Hepatic stellate cell (primary cell): ENCODE data around the gene BRDT.
A peak's percentile ranks its signal among the peaks of the same experiment; 100 is the strongest.

Source experiments
- DNase-seq: peaks from one replicate; pipeline ENCODE4 v3.0.0; 2011; ENCODE audit warnings: low spot score

Gene BRDT

GRCh38 chr1:91949356-91949699, at the start of gene BRDT:
TSS of gene BRDT (plus strand) at chr1:91949401. CDS start at chr1:91962755, 13,354 bp downstream.
- DNase-seq: no peak

- peak; percentile 54 for DNase-seq
Observed at GRCh38 chr1:91900562-91900961, 48.6 kb upstream of the BRDT start.

- DNase-seq: no peak
Observed at GRCh38 chr1:91901231-91901630, 48.0 kb upstream of the BRDT start.

- no peak for DNase-seq
Observed at GRCh38 chr1:91912266-91912665, 36.9 kb upstream of the BRDT start.

GRCh38 chr1:91913018-91913417, 36.2 kb upstream of the BRDT start:
- no peak for DNase-seq

GRCh38 chr1:91916046-91916445, 33.2 kb upstream of the BRDT start:
- DNase-seq: no peak

GRCh38 chr1:91916811-91917460, 32.3 kb upstream of the BRDT start:
- no peak for DNase-seq

- no peak for DNase-seq
Observed at GRCh38 chr1:91919962-91920361, 29.2 kb upstream of the BRDT start.

- peak; percentile 73 for DNase-seq
Observed at GRCh38 chr1:91924146-91924545, 25.1 kb upstream of the BRDT start.

- DNase-seq: no peak
Observed at GRCh38 chr1:91925644-91926435, 23.4 kb upstream of the BRDT start.

GRCh38 chr1:91928026-91928425, 21.2 kb upstream of the BRDT start:
- DNase-seq: no peak

GRCh38 chr1:91929250-91929649, 20.0 kb upstream of the BRDT start:
- no peak for DNase-seq

- no peak for DNase-seq
Observed at GRCh38 chr1:91937613-91938012, 11.6 kb upstream of the BRDT start.

GRCh38 chr1:91940496-91940895, 8.7 kb upstream of the BRDT start:
- DNase-seq: no peak

GRCh38 chr1:91944087-91944486, 5.1 kb upstream of the BRDT start:
- DNase-seq: no peak

GRCh38 chr1:91948097-91948496, 1.1 kb upstream of the BRDT start:
- DNase-seq: no peak

- DNase-seq: no peak
Observed at GRCh38 chr1:91948501-91949355, 473 bp upstream of the BRDT start.

- DNase-seq: no peak
Observed at GRCh38 chr1:91952187-91952586, 3.0 kb downstream of the BRDT start.

- no peak for DNase-seq
Observed at GRCh38 chr1:91958926-91959325, 9.7 kb downstream of the BRDT start.

- no peak for DNase-seq
Observed at GRCh38 chr1:91968334-91968733, 19.1 kb downstream of the BRDT start.

GRCh38 chr1:91979383-91979782, 30.2 kb downstream of the BRDT start:
- no peak for DNase-seq

GRCh38 chr1:91980663-91981062, 31.5 kb downstream of the BRDT start:
- no peak for DNase-seq
